GM19193 (cell line): ENCODE data around the gene AURKB.

Source experiments
- POLR2A ChIP-seq: IDR thresholded peaks from 4 replicates; pipeline ENCODE4 v1.6.1; 2011; ENCODE audit not compliant: insufficient read depth, insufficient read length; ENCODE audit errors: extremely low read depth

Gene AURKB

DNA sequence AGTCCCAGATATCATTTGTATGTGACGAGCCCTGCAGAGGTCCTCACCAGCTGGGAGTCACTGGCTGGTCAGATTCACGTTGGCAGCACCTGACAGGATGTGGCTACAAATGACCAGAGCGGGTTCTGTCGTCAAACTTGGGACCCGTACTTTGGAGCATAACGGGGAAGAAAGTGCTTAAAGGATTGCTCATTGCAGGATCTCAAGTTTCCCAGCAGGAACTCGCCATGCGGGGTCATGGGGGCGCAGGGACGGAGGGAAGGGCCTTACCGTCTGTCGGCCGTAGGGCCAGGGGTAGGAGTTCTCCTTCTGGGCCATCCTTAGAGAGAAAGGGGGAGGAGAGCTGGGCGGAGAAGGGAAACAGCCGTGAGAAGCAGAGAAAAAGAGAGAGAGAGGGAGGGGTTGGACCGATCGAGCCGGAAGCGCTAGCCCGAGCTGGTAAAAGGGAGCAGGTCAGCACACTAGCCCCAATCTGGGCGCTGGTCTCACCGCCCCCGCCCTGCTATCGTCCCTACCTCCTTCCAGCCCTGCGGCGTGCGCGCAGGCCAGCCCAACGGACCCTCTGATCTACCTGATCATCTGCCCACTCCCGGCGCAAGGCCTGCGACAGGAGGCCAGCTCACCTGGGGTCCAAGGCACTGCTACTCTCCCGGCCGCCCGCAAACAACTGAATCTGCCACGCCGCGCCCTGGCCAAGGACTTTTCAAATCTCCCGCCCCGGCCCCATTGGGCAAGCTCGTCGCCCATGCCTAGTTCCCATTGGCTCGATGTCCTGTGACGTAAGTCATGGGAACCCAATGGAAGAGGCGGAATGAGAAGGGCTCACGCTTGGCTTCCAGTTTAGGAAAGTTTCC lies at the start of gene AURKB:
Gene AURKB (minus strand): TSS at position 669 of the 854 bp plus-strand sequence. CDS start 351 bp downstream, at position 318.
- peak; percentile 94 for TF ChIP-seq POLR2A

DNA sequence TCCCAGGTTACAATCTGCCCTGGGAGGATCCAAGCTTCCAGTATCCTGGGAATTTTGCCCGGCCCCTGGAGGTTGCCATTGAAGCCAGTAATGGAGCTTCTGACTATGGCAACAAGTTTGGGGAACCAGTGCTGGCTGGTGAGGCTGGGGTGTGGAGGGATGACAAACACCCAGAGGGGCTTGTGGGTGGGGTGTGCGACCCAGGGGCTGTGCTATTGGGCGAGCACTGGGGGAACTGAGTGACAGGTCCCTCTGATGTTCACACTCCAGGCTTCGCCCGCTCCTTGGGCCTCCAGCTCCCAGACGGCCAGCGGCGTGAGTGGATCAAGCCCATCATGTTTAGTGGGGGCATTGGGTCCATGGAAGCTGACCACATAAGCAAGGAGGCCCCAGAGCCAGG lies 47.4 kb upstream of the AURKB start:
- no peak for TF ChIP-seq POLR2A

DNA sequence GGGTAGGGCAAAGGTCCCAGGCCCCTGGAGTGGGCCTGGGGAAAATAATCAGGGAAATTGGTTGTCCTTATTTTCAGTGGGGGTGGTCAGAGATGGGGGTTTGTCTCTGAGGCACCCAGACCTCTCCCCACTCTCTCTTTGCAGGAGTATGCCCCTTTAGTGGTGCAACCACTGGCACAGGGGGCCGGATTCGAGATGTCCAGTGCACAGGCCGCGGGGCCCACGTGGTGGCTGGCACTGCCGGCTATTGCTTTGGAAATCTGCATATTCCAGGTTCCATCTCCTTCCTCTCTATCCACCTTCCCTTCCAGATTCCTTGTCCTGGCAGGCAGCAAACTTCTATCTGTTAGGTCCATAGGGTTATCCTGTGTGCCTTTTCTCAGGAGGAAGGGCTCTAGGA lies 46.3 kb upstream of the AURKB start:
- TF ChIP-seq POLR2A = no peak

DNA sequence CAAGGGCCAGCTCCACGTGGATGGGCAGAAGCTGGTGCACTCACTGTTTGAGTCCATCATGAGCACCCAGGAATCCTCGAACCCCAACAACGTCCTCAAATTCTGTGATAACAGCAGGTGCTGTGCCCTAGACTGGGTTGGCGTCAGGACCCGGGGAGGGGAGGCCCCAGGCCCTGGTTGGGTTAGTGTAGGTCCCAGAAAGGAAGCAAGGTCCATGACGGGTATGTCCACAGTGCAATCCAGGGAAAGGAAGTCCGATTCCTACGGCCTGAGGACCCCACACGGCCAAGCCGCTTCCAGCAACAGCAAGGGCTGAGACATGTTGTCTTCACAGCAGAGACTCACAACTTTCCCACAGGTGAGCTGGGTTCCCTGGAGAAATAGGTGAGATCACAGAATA lies 45.9 kb upstream of the AURKB start:
- TF ChIP-seq POLR2A = no peak

DNA sequence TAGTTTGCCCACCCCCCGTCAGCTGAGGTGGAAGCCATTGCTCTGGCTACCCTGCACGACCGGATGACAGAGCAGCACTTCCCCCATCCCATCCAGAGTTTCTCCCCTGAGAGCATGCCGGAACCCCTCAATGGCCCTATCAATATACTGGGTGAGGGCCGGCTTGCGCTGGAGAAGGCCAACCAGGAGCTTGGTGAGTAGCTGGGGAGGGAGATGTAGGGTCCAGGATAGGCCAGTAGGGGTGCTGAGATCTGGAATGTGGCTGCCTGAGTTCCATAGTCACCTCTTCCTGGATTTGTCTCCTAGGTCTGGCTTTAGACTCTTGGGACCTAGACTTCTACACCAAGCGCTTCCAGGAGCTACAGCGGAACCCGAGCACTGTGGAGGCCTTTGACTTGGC lies 45.1 kb upstream of the AURKB start:
- TF ChIP-seq POLR2A = no peak

DNA sequence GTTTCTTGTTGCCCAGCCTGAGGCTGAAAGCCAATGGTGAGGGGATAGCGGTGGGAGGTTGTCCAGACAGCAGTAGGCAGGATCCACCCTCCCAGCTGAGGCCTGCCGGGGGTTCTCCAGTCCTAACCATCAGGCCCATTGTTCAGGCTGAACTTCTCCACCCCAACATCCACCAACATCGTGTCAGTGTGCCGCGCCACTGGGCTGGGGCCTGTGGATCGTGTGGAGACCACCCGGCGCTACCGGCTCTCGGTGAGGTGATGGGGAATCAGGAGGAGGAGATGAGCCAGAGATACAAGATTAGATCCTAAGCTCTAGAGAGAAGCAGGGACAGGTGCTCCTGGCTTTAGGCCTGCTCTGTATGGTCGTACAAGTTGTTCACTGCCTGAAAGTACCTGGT lies 44.5 kb upstream of the AURKB start:
- no peak for TF ChIP-seq POLR2A

DNA sequence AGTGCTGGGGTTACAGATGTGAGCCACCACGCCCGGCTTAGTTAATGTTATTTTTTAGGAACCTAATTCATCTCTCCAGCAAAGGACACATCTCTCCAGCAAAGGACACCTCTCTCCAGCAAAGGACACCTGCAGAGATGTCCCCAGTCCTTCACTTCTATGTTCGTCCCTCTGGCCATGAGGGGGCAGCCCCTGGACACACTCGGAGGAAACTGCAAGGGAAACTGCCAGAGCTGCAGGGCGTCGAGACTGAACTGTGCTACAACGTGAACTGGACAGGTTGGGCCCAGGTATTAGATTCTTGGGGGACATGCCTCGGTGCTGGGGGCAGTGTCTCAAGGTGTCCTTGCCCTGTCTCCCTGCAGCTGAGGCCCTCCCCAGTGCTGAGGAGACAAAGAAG lies 43.4 kb upstream of the AURKB start:
- TF ChIP-seq POLR2A = no peak

DNA sequence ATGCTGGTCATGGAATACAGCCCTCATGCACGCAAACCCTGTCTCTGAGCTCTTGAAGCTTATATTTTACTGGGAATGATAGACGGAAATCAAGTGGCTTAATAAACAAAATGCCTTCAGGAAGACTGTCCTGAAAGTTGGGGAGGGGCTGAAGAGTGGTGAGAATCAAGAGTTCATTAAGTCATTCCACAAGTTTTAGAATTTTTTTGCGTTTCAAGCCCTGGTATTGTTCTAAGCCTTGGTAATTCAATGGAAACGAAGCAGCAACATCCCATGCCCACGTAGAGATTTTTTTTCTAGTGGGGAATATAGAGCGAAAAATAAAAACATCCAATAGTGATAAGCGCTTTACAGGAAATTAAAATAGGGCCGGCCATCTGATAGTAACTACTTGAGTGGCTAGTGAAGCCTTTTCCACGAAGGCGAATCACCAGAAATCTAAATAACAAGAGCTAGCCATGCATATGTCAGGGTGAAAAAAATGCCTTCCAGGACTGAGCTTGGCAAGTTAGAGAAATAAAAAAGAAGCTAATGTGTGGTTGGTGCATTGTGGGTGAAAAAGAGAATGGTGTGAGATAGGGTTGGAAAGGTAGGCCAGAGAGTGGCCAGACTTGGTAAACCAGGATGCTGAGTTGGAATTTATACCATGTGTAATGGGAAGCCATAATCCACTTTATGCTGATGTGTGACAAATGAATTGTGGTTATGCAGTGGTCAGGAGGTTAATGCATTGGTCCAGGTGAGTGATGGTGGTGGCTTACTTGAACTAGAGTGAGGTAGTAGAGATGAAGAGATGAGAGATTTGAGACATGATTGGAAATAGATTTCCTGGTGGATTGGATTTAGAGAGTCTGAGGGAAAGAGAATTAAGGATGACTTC lies 39.5 kb upstream of the AURKB start:
- no peak for TF ChIP-seq POLR2A

DNA sequence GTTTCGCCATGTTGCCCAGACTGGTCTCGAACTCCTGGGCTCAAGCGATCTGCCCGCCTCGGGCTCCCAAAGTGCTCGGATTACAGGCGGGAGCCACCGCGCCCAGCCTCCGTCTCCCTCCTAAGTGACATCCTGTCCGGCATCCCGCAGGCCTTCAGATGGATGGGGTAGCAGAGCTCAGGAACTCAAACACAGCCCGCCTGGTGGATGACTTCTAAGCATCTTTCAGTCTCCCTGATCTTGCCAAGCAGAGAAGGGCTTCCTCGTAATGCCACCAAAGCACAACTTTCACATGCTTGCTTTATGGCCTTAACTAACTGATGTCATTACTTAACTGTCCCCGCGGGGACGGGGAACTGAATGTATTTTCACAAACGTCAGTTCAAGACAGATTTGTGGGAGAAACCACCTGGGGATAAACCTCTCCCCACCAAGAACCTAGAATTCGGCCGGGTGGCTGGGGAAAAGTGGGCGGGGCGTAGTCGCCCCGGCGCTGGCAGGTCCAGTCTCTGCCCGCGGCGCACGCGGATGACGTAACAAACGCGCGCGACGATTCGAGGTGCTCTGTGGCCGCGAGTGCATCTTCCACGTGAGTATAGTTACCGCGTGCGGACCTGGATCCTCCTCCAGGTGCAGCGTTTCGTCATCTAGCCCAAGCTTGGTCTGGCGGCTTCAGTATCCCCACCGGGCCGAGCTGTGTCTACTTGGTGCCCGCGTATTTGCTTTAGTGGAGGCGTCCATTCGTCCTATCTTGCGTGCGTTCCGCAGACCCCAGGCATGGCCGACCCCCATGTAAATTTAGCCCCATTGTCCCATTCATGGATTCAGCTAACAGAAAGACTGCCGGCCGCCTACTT lies 38.6 kb upstream of the AURKB start, which contains the start of gene PFAS:
Gene PFAS (plus strand): TSS at position 539 of the 857 bp plus-strand sequence. CDS start 4,649 bp downstream, outside the sequence.
- TF ChIP-seq POLR2A = peak; percentile 85

DNA sequence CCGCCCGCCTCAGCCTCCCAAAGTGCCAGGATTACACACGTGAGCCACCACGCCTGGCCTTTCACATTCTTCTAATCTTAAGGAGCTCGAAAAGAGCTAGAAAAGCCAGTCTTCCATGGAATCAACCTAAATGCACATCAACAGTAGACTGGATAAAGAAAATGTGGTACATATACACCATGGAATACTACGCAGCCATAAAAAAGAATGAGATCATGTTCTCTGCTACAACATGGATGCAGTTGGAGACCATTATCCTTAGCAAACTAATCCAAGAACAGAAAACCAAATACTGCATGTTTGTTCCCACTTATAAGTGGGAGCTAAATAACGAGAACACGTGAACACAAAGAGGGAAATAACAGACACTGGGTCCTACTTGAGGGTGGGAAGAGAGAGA lies 34.4 kb upstream of the AURKB start:
- TF ChIP-seq POLR2A = no peak

DNA sequence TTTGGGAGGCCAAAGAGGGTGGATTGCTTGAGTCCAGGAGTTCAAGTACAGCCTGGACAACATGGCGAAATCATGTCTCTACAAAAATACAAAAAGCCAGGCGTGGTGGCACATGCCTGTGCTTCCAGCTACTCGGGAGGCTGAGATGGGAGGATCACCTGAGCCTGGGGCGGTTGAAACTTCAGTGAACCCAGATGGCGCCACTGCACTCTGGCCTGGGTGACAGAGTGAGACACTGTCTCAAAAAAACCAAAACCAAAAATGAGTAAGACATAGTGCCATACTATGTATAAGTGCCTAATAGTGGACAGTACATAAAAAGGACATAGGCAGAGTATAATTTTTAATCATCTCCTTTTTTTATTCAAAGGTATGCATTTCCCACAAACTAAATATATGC lies 33.5 kb upstream of the AURKB start:
- no peak for TF ChIP-seq POLR2A

DNA sequence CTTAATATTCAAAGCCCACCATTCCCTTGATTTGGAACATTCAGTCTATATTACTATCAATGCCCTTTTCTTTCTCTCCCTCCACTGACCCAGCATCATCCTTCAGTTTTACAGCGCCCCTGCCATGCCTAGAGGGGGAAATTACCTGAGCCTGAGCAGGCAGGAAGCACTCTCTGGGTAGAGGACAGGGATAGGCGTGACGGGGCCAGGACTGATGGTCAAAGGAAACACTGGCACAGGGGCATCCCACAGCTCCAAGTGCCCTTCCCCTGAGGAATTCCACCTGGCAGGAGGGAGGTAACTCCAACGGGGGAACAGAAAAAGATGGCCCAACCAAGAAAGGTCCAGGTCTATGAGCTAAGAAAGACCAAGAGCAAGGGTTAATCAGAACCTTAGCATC lies 27.5 kb upstream of the AURKB start:
- TF ChIP-seq POLR2A = no peak

DNA sequence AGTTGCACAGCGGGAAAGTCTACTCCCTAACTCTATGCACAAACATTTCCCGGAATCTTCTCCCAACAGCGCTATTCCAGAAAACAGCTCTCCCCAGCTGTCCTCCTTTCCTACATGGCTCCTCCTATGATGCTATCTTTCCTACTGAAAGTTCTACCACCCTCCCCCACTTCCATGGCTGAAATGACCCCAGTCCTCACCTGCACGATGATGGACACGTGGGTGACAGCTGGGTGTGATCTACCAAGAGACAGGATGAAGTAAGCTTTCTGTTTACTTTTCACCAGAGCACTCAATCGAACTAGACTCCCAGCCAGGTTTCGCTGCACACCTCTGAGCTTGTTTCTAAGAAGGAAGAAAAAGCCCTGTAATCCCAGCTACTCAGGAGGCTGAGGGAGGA lies 26.8 kb upstream of the AURKB start:
- no peak for TF ChIP-seq POLR2A

DNA sequence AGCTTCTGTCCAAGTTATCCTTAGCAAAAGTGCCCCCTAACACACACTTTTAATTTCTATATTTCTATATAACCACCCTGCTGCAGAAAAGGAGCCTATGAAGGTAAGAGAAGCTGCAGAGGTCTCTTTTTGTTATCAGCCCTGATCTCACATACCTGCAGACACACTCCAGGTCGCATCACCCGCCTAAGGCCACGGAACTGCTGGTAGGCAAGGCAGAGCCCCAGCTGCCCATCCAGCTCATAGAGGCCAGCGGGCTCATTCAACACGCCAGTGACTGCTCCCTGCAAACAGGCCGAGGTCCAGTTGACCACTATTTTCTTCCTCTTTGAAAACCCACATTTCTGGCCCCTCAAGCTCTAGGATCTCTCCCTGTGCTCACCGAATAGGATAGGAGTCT lies 25.3 kb upstream of the AURKB start:
- no peak for TF ChIP-seq POLR2A
